Ramos (cell line): Measurements from ENCODE around the gene PLD4.

Source experiments
- in situ Hi-C: fragments of 300-500 bp; cut with MboI; formaldehyde crosslinking; loops from one replicate; pipeline ENCODE4 v1.14.3; 2022; ENCODE audit warnings: low sequenced_read_pairs; ENCODE audit not compliant: unreplicated experiment

Gene PLD4

GRCh38 chr14:104885031-104885972, 39.4 kb upstream of the PLD4 start:
- in situ Hi-C loops, result no loop called here

DNA sequence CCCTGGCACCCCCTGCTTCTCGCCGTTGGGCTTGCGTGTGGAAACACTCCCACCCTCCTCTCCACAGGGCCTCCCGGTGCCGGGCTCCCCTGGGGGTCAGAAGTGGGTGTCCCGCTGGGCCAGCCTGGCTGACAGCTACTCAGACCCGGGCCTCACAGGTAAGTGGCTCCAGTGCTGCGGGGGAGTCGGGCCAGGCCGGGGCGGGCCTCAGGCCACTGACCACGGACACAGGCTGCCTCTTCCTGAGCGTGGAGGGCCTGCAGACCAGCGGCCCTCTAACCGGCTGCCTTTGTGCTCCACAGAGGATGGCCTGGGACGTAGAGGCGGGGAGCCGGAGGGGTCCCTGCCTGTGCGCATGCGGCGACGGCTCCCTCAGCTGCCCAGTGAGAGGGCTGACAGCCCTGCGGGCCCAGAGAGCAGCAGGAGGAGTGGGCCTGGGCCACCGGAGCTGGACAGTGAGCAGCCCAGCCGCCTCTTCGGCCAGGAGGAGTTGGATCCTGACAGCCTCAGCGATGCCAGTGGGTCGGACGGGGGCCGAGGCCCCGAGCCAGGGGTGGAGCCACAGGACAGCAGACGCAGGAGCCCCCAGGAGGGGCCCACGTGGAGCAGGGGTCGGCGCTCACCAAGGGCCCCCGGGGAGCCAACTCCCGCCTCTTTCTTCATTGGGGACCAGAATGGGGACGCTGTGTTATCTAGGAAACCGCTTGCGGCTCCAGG, 38.5 kb upstream of the PLD4 start:
- in situ Hi-C loops, result no loop called here

- in situ Hi-C loops, result no loop called here
Observed at GRCh38 chr14:104886690-104887622, 37.7 kb upstream of the PLD4 start.

GRCh38 chr14:104887623-104888488, 36.8 kb upstream of the PLD4 start:
- in situ Hi-C loops, result no loop called here

- in situ Hi-C loops, result no loop called here
Observed at GRCh38 chr14:104888489-104889374, 35.9 kb upstream of the PLD4 start.

DNA sequence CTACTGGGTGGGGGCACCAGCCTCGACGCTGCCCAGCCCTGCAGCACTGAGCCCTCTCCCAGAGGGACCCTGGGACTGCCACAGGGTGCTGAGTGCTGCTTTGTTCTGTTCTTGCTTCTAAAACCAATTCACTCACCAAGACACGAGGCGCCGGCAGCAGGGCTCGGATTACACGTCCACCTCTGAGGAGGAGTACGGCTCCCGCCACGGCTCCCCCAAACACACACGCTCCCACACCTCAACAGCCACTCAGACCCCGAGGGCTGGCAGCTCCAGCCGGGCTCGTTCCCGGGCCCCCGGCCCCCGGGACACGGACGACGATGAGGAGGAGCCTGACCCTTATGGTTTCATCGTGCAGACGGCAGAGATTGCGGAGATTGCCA, 35.3 kb upstream of the PLD4 start:
- in situ Hi-C loops, result no loop called here

DNA sequence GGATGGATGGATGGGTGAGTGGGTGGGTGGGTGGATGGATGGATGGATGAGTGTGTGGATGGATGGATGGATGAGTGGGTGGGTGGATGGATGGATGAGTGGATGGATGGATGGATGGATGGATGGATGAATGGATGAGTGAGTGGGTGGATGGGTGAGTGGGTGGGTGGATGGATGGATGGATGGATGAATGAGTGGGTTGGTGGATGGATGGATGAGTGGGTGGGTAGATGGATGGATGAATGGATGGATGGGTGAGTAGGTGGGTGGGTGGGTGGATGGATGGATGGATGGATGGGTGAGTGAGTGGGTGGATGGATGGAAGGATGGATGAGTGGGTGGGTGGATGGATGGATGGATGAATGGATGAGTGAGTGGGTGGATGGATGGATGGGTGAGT, 34.4 kb upstream of the PLD4 start:
- in situ Hi-C loops, result loop anchor here (5.0 kb wide), 1 partner anchor 157 kb away; no protein-coding TSS in a partner anchor

GRCh38 chr14:104891121-104891551, 33.5 kb upstream of the PLD4 start:
- in situ Hi-C loops, result loop anchor here (5.0 kb wide), 1 partner anchor 156 kb away; no protein-coding TSS in a partner anchor

GRCh38 chr14:104891664-104892530, 32.8 kb upstream of the PLD4 start:
- in situ Hi-C loops, result loop anchor here (5.0 kb wide), 1 partner anchor 155 kb away; no protein-coding TSS in a partner anchor

DNA sequence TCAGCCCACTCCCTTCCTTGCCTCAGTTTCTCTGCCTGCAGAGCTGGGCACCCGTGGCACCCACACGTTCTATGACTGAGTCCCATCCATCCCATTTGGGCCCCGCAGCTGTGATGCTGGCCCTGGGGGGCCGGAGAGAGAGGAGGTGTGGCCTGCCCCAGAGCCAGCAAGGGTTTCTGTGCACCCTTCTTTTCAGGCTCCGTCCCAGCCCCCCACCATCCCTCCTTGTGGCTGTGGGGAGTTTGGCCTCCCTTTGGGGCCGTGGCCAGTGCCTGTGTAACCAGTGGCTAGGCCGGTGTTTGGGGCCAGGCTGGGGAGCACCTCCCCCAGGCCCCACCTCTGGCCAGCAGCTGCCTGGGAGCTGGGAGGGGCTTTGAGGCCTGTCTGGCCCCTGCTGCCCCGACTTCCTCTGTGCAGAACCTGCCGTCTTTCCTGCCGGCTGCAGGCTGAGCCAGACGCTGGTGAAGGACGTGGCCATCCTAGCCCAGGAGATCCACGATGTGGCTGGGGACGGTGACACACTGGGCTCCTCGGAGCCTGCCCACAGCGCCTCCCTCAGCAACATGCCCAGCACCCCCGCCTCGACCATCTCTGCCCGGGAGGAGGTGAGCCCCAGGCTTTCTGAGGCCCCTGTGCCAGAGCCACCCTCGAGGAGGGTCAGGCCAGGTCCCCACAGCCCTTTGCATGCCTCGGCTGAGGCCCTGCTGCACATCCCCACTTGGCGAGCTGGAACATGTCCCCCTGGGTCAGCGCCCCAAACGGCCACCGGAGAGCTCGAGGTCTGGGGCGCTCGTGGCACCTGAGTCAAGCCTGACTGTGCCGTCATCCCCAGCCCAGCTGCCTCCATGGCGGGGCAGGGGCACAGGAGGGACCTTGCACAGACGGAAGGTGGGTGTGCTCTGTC, 31.9 kb upstream of the PLD4 start:
- in situ Hi-C loops, result loop anchor here (5.0 kb wide), 1 partner anchor 155 kb away; no protein-coding TSS in a partner anchor

- in situ Hi-C loops, result loop anchor here (5.0 kb wide), 1 partner anchor 154 kb away; no protein-coding TSS in a partner anchor
Observed at GRCh38 chr14:104893435-104894207, 31.1 kb upstream of the PLD4 start.

DNA sequence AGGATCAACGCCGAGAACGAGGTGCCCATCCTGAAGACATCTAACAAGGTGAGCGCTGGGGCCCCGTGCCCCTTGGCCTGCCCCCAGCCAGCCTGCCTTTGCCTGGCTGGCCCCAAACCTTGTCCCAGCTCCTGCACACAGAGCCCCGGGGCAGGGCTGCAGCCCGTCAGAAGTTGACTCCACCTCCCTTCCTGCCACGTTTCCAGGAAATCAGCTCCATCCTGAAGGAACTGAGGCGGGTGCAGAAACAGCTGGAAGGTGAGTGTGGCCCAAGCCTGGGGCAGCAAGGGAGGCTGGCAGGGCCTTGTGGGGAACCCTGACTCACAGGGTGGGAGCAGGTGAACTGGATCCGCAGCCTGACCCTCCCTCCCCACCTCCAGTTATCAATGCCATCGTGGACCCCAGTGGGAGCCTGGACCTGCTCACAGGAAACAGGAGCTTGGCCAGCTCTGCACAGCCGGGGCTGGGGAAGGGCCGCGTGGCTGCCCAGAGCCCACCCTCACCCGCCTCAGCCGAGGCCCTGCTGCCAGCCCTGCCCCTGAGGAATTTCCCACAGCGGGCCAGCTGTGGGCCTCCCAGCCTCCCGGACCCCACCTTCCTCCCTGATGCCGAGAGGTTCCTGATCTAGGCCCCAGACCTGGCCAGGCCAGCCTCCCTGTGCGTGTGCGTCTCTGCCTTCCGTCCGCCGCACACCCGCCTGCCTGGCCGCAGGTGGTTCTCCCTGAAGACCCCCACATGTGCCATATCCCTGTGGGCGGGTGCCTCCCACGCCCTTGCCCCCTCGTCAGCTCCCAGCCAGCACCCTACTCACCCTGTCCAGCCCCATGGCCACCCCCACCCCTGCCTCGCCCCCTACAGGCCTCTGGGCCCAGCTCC, 30.1 kb upstream of the PLD4 start:
- in situ Hi-C loops, result loop anchor here (5.0 kb wide), 1 partner anchor 153 kb away; no protein-coding TSS in a partner anchor

GRCh38 chr14:104895207-104895785, 29.4 kb upstream of the PLD4 start:
- in situ Hi-C loops, result no loop called here
